ENCODE data around the gene CGB7.

Gene CGB7

GRCh38 chr19:49098795-49099194, 41.2 kb upstream of the CGB7 start:
- no peak overlapping the region for H3K4me3 ChIP-seq (ENCODE audit: low read length)
- TF ChIP-seq CTCF (conservative IDR thresholded peaks at IDR 0.05; ENCODE audit: low read depth, low read length): no peak
- no peak for DNase-seq (ENCODE audit: low read depth)

- H3K4me3 ChIP-seq (ENCODE audit: low read length): no peak overlapping the region
- peak; percentile 100 for TF ChIP-seq CTCF (conservative IDR thresholded peaks at IDR 0.05; ENCODE audit: low read depth, low read length)
- no peak for DNase-seq (ENCODE audit: low read depth)
These were observed 40.1 kb upstream of the CGB7 start for GRCh38 chr19:49097453-49098288.

- no peak overlapping the region for H3K4me3 ChIP-seq (ENCODE audit: low read length)
- TF ChIP-seq CTCF (conservative IDR thresholded peaks at IDR 0.05; ENCODE audit: low read depth, low read length): no peak
- DNase-seq (ENCODE audit: low read depth): no peak
These were observed 37.2 kb upstream of the CGB7 start for GRCh38 chr19:49094505-49095482.

- DNase-seq (ENCODE audit: low read depth): no peak
- H3K4me3 ChIP-seq (ENCODE audit: low read length): no peak overlapping the region
- TF ChIP-seq CTCF (conservative IDR thresholded peaks at IDR 0.05; ENCODE audit: low read depth, low read length): no peak
These were observed 35.1 kb upstream of the CGB7 start for GRCh38 chr19:49092686-49093085.

GRCh38 chr19:49091391-49092038, 34.0 kb upstream of the CGB7 start:
- no peak overlapping the region for H3K4me3 ChIP-seq (ENCODE audit: low read length)
- no peak for DNase-seq (ENCODE audit: low read depth)
- no peak for TF ChIP-seq CTCF (conservative IDR thresholded peaks at IDR 0.05; ENCODE audit: low read depth, low read length)

GRCh38 chr19:49086296-49086695, 28.7 kb upstream of the CGB7 start:
- H3K4me3 ChIP-seq (ENCODE audit: low read length): peak overlapping the region; percentile 92
- TF ChIP-seq CTCF (conservative IDR thresholded peaks at IDR 0.05; ENCODE audit: low read depth, low read length): no peak
- no peak for DNase-seq (ENCODE audit: low read depth)

Measured in retinal pigment epithelial cell (primary cell).